Caco-2 (cell line): ENCODE measurements around the gene KDM2B. TPM values are rescaled to one million over a fixed set of nuclear protein-coding genes. Genes with fewer than 3 reads are reported as not detected.

ENCODE experiments used
- BruUV-seq: library from RNA; stranded (reverse); fragments of 400-500 nt; replicated peaks from 2 replicates; lab custom pipeline; 2021; lab: Mats Ljungman, UMichigan
- CTCF ChIA-PET: fragments of 300-600 bp; sonication (Branson Sonifier 250); formaldehyde crosslinking; loops from one replicate; lab custom pipeline; 2022; ENCODE audit warnings: antibody characterized with exemption; lab: Charles Lee
- POLR2A ChIA-PET: fragments of 300-600 bp; sonication (Branson Sonifier 250); formaldehyde crosslinking; loops from one replicate; lab custom pipeline; 2022; ENCODE audit warnings: antibody characterized with exemption; lab: Charles Lee
- DNase-seq, 2 experiments: peaks; one replicate each; pipeline versions ENCODE4 v3.0.0 to v3.0.0-alpha.2; 2020 to 2022
- H3K27me3 ChIP-seq: replicated peaks from 2 replicates; pipeline ENCODE4 v1.6.0; 2011; ENCODE audit warnings: low read length; ENCODE audit not compliant: control insufficient read depth, insufficient read depth
- H3K36me3 ChIP-seq: 2 replicates; pipeline ENCODE4 v1.5.1; 2011; ENCODE audit warnings: low read length; ENCODE audit not compliant: control insufficient read depth, insufficient read depth
- H3K4me1 ChIP-seq: fragments of 250-450 bp; sonication (Bioruptor Pico); 2 replicates; pipeline ENCODE4 v1.5.1; 2020; ENCODE audit warnings: mild to moderate bottlenecking
- H3K4me3 ChIP-seq: 2 replicates; pipeline ENCODE4 v1.5.1; 2011; ENCODE audit warnings: low read depth, mild to moderate bottlenecking, control low read depth, low read length
- H3K9me3 ChIP-seq: fragments of 250-450 bp; sonication (Bioruptor Pico); 2 replicates; pipeline ENCODE4 v1.5.1; 2020; ENCODE audit warnings: mild to moderate bottlenecking, moderate library complexity
- H3K27ac Mint-ChIP-seq: one replicate; pipeline ENCODE4 v1.8.0; 2022; ENCODE audit warnings: mixed read lengths; ENCODE audit not compliant: unreplicated experiment
- H3K27me3 Mint-ChIP-seq: one replicate; pipeline ENCODE4 v1.8.0; 2022; ENCODE audit warnings: mixed read lengths; ENCODE audit not compliant: insufficient read depth, unreplicated experiment
- H3K36me3 Mint-ChIP-seq: one replicate; pipeline ENCODE4 v1.8.0; 2022; ENCODE audit warnings: mild to moderate bottlenecking, mixed read lengths; ENCODE audit not compliant: insufficient read depth, unreplicated experiment
- H3K4me1 Mint-ChIP-seq: one replicate; pipeline ENCODE4 v1.8.0; 2022; ENCODE audit warnings: low read depth, mixed read lengths; ENCODE audit not compliant: unreplicated experiment
- H3K4me3 Mint-ChIP-seq: one replicate; pipeline ENCODE4 v1.8.0; 2022; ENCODE audit warnings: mild to moderate bottlenecking, moderate library complexity, mixed read lengths; ENCODE audit not compliant: unreplicated experiment
- H3K9me3 Mint-ChIP-seq: one replicate; pipeline ENCODE4 v1.8.0; 2022; ENCODE audit warnings: mixed read lengths; ENCODE audit not compliant: unreplicated experiment
- CTCF ChIP-seq, 2 experiments: fragments of 200-600 bp in 1 of 2; IDR thresholded peaks; 1 replicate in 1 of 2; 2 replicates in 1 of 2; pipeline versions ENCODE4 v1.5.1 to v1.8.0; 2011 to 2022; ENCODE audit warnings: antibody characterized with exemption in 1 of 2, control low read depth in 1 of 2, inconsistent platforms in 1 of 2, low read depth in 1 of 2, low read length in 1 of 2, mild to moderate bottlenecking in 1 of 2, moderate library complexity in 1 of 2; ENCODE audit not compliant: insufficient read depth in 1 of 2, severe bottlenecking in 1 of 2, unreplicated experiment in 1 of 2
- intact Hi-C: fragments of 100-400 bp; cut with micrococcal nuclease; formaldehyde crosslinking; loops from one replicate; pipeline ENCODE4 v1.10.0; 2022; ENCODE audit not compliant: unreplicated experiment
- total RNA-seq: library from RNA; stranded (reverse); gene quantifications from 2 replicates; pipeline ENCODE4 v1.2.3, GENCODE V29; 2022

KDM2B gene
- total RNA-seq, 1 experiment from 2014 or later = 48.4 TPM

GRCh38 chr12:121579981-121580868, 598 bp downstream of the KDM2B start:
- CTCF ChIA-PET = interaction anchor here (0.6 to 1.9 kb wide), 4 partner anchors 28 to 89 kb away, joined by 3 to 16 read pairs (median 10); partner anchors contain the start of gene ORAI1
- Mint-ChIP-seq H3K27me3 (no peaks in the 10 kb centered on the region), H3K4me1 (peaks cover 20% of the 10 kb centered on the region), H3K4me3 (peak overlapping the region; percentile 93), H3K9me3 (no peaks in the 10 kb centered on the region), H3K36me3 (peaks cover 24% of the 10 kb centered on the region), H3K27ac (peak overlapping the region; percentile 96)
- Histone ChIP-seq H3K27me3 (no peaks in the 10 kb centered on the region), H3K4me1 (peaks cover 53% of the 10 kb centered on the region), H3K9me3 (no peaks in the 10 kb centered on the region), H3K4me3 (peak overlapping the region; percentile 76), H3K36me3 (no peaks in the 10 kb centered on the region)
- intact Hi-C loops = loop anchor here (2.0 to 5.0 kb wide), 2 partner anchors 27 to 212 kb away; partner anchors contain the start of gene RHOF
- POLR2A ChIA-PET = interaction anchor here (0.6 to 1.0 kb wide), 5 partner anchors 18 to 548 kb away, joined by 7 to 20 read pairs (median 8); no protein-coding TSS in a partner anchor
- TF ChIP-seq CTCF (IDR thresholded peaks at IDR 0.05; ENCODE audit: insufficient read depth in 1 of 2, low read depth in 1 of 2, low read length in 1 of 2, severe bottlenecking in 1 of 2, unreplicated experiment in 1 of 2) = no peak
- DNase-seq = peak; percentile 81 to 85
- no TSS peak for BruUV-seq

DNA sequence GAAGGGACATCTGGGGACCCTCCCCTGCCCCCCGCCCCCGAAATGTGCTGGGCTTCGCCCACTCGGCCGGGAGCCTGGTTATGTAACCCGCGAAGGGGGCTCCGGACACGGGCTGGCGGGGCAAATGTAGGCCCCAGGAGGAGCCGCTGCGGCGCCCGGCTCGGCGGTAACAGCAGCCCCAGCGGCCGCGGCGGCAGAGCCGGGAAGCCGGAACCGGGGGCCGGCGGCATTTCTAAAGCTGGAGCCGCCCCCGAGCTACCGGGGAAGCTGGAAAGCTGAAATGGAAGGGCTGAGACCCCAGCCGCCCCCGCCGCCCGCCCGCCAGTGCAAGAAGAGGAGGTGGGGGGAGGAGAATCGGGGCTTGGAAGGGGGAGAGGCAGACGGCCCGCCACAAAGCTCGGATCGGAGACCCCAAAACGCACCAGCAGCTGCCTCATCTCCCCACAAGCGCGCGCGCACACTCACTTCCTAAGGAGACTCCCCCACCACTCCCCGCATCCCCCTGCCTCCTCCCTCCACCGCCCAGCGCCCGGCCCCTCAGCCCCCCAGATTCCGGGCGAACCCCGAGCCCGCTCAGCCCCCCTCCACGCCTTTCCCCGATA, 1.5 kb downstream of the KDM2B start:
- peaks cover 23% of the 10 kb centered on the region for H3K4me1 Mint-ChIP-seq
- BruUV-seq = no TSS peak
- Histone ChIP-seq H3K27me3 (no peaks in the 10 kb centered on the region), H3K36me3 (peaks cover 1% of the 10 kb centered on the region; the same call in 1 of the 2 replicates), H3K9me3 (no peaks in the 10 kb centered on the region), H3K4me1 (peaks cover 58% of the 10 kb centered on the region), H3K4me3 (peak overlapping the region; percentile 76)
- intact Hi-C loops = no loop called here
- peak overlapping the region; percentile 93 for H3K4me3 Mint-ChIP-seq
- ChIA-PET POLR2A (interaction anchor here (0.5 to 0.7 kb wide), 3 partner anchors 19 to 1044 kb away, joined by 3 to 10 read pairs (median 4); no protein-coding TSS in a partner anchor), CTCF (interaction anchor here (0.7 to 1.9 kb wide), 2 partner anchors 47 to 282 kb away, joined by 4 to 16 read pairs; partner anchors contain the start of gene ORAI1)
- DNase-seq = no peak
- no peak for TF ChIP-seq CTCF (IDR thresholded peaks at IDR 0.05; ENCODE audit: insufficient read depth in 1 of 2, low read depth in 1 of 2, low read length in 1 of 2, severe bottlenecking in 1 of 2, unreplicated experiment in 1 of 2)
- peaks cover 33% of the 10 kb centered on the region for H3K36me3 Mint-ChIP-seq
- no peaks in the 10 kb centered on the region for H3K27me3 Mint-ChIP-seq
- H3K9me3 Mint-ChIP-seq = no peaks in the 10 kb centered on the region
- H3K27ac Mint-ChIP-seq = peak overlapping the region; percentile 96
